ENCODE measurements around the gene LRRC23.
A peak's percentile ranks its signal among the peaks of the same experiment; 100 is the strongest.

LRRC23 gene

DNA sequence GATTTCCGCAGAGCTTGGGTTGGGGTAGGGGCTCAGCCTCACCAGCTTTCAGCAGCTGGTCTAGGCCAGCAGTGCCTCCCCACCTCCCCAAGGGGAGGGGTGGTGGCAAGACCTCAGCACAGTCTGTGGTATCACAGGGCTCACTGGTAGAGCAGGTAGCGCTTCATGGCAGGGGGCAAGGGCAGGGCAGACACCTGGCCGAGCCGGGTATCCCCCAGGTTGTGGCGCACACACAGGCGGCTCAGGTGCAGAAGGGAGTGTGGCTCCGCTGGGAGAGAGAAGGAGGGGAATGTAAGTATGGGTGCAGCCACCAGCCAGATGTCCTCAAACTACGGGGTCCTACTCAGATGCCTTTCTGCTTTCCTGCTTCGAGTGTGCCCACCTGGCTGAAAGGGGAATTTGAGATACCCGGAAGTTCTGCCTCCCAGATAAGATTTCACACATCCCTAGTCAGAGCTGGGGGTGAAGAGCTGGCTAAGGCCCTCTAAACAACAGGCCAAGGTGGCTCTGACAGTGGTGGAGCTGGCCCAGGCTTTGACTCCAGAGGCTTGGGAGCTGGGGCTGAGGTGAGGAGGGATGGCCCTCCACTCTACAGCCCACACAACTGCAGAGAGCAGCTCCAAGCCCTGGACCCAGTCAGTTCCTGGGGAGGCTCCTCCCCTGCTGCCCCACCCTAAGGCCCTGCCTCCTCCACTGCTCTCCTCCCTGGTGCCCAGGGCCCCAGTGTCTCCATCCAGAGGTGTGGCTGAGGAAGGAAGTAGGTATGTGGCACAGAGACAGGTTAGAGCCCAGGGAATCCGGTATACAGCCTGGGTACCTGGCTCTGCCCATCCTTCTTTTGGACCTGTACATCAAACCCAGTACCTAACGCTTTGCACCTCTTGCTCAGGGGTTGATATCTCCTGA, 33.3 kb upstream of the LRRC23 start:
- WGBS (ENCODE audit: extremely low coverage, insufficient coverage, insufficient read length), result no CpG with 5 or more reads among the region's 12 CpGs
- Histone ChIP-seq H3K4me2 (ENCODE audit: low read length) (peak overlapping the region; percentile 92), H3K79me1 (ENCODE audit: low read length) (peaks cover 20% of the 10 kb centered on the region), H4K12ac (ENCODE audit: low read depth, low read length) (peak overlapping the region; percentile 14), H2BK120ac (ENCODE audit: insufficient read depth, low read length, poor library complexity) (no peak overlapping the region), H3K27me3 (ENCODE audit: insufficient read depth, low read length) (no peaks in the 10 kb centered on the region), H2AFZ (ENCODE audit: insufficient read depth, low read length, poor library complexity) (no peak overlapping the region), H3K9me3 (ENCODE audit: insufficient read depth, low read depth, low read length) (peaks cover 3% of the 10 kb centered on the region), H3K4ac (ENCODE audit: low read depth, low read length) (no peak overlapping the region), H3K4me3 (ENCODE audit: low read depth, low read length) (no peak overlapping the region), H2BK12ac (ENCODE audit: low read length) (no peak overlapping the region), H3K23ac (ENCODE audit: low read length) (no peak overlapping the region), H4K8ac (ENCODE audit: low read depth, low read length) (no peak overlapping the region), H3K79me2 (ENCODE audit: control insufficient read depth, insufficient read depth, low read length, poor library complexity) (peaks cover 20% of the 10 kb centered on the region), H3K36me3 (ENCODE audit: control insufficient read depth in 1 of 2, insufficient read depth in 2 of 2, low read length in 2 of 2) (peaks cover 24 to 30% of the 10 kb centered on the region in 2 experiments), H2BK5ac (ENCODE audit: low read depth, low read length, poor library complexity) (no peak overlapping the region), H3K4me1 (ENCODE audit: control insufficient read depth in 1 of 2, insufficient read depth in 2 of 2, low read length in 2 of 2) (peaks cover 17 to 26% of the 10 kb centered on the region in 2 experiments), H4K91ac (ENCODE audit: low read depth, low read length) (no peak overlapping the region), H2AK5ac (ENCODE audit: low read length) (peak overlapping the region; percentile 11), H3K9ac (ENCODE audit: low read length) (no peak overlapping the region), H3K18ac (ENCODE audit: low read length) (no peak overlapping the region), H3K27ac (ENCODE audit: low read depth, low read length) (no peak overlapping the region), H3K14ac (ENCODE audit: low read length) (no peak overlapping the region)
- peak; percentile 33 to 44 for DNase-seq

DNA sequence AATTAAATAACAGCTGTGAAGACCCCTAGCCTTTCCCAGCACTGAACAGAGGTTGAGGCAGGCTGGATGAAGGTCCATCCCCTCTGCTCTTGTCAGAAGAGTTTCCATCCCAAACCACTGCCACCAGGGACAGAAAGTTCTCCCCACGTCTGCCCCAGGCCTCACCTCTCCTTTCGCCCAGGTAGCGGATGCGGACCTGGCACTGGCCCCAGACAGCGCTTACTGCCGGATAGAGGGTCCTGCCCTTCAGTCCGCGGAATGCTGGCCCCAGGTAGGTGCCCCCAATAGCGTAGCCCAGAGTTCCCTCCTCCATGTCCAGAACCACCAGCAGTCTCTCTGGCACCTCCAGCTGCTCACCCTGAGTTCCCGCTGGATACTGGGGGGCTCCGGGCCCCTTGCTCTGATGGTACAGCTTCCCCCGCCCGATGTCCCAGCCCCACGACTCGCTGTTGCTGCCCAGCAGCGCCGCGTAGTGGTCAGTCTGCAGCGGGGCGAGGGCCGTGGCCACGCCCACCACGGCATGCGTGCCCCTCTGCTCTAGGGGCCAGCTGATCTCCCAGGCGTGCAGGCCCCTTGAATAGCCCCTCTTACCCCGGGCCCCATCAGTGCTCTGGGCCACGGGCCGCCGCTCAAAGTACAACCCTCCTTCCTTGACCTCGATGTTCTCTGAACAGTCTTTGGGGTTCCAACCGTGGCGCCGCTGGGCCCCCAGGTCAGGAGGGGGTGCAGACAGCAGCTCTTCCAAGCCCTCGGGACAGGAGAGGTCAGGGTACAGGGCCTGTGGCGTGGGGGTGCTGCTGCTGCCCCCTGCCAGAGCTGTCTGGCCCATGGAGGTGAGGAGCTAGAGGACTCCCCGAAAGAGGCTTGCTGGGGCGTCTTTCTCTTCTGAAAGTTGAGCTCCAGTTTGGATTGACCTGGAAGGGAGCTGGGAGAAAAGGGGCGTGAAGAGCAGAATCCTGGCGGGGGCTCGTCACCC, 32.3 kb upstream of the LRRC23 start:
- H3K27ac ChIP-seq (ENCODE audit: low read depth, low read length), result peak overlapping the region; percentile 67
- H2BK120ac ChIP-seq (ENCODE audit: insufficient read depth, low read length, poor library complexity), result peak overlapping the region; percentile 60
- peaks cover 20% of the 10 kb centered on the region for H3K79me2 ChIP-seq (ENCODE audit: control insufficient read depth, insufficient read depth, low read length, poor library complexity)
- H3K27me3 ChIP-seq (ENCODE audit: insufficient read depth, low read length), result no peaks in the 10 kb centered on the region
- no peak overlapping the region for H2BK12ac ChIP-seq (ENCODE audit: low read length)
- peak overlapping the region; percentile 53 for H4K91ac ChIP-seq (ENCODE audit: low read depth, low read length)
- no CpG with 5 or more reads among the region's 40 CpGs for WGBS (ENCODE audit: extremely low coverage, insufficient coverage, insufficient read length)
- H4K8ac ChIP-seq (ENCODE audit: low read depth, low read length), result peak overlapping the region; percentile 56
- peak overlapping the region; percentile 91 for H2AK5ac ChIP-seq (ENCODE audit: low read length)
- peak overlapping the region; percentile 78 for H3K14ac ChIP-seq (ENCODE audit: low read length)
- H3K4ac ChIP-seq (ENCODE audit: low read depth, low read length), result peak overlapping the region; percentile 72
- peak; percentile 74 to 86 for DNase-seq
- H3K4me2 ChIP-seq (ENCODE audit: low read length), result peak overlapping the region; percentile 92
- H2AFZ ChIP-seq (ENCODE audit: insufficient read depth, low read length, poor library complexity), result peak overlapping the region; percentile 44
- H3K79me1 ChIP-seq (ENCODE audit: low read length), result peaks cover 18% of the 10 kb centered on the region
- peaks cover 3% of the 10 kb centered on the region for H3K9me3 ChIP-seq (ENCODE audit: insufficient read depth, low read depth, low read length)
- peak overlapping the region; percentile 96 for H3K9ac ChIP-seq (ENCODE audit: low read length)
- peaks cover 14 to 23% of the 10 kb centered on the region in 2 experiments for H3K4me1 ChIP-seq (ENCODE audit: control insufficient read depth in 1 of 2, insufficient read depth in 2 of 2, low read length in 2 of 2)
- peak overlapping the region; percentile 45 for H2BK5ac ChIP-seq (ENCODE audit: low read depth, low read length, poor library complexity)
- peak overlapping the region; percentile 91 for H3K4me3 ChIP-seq (ENCODE audit: low read depth, low read length)
- peaks cover 22 to 29% of the 10 kb centered on the region in 2 experiments for H3K36me3 ChIP-seq (ENCODE audit: control insufficient read depth in 1 of 2, insufficient read depth in 2 of 2, low read length in 2 of 2)
- peak overlapping the region; percentile 86 for H4K12ac ChIP-seq (ENCODE audit: low read depth, low read length)
- peak overlapping the region; percentile 64 for H3K18ac ChIP-seq (ENCODE audit: low read length)
- no peak overlapping the region for H3K23ac ChIP-seq (ENCODE audit: low read length)

DNA sequence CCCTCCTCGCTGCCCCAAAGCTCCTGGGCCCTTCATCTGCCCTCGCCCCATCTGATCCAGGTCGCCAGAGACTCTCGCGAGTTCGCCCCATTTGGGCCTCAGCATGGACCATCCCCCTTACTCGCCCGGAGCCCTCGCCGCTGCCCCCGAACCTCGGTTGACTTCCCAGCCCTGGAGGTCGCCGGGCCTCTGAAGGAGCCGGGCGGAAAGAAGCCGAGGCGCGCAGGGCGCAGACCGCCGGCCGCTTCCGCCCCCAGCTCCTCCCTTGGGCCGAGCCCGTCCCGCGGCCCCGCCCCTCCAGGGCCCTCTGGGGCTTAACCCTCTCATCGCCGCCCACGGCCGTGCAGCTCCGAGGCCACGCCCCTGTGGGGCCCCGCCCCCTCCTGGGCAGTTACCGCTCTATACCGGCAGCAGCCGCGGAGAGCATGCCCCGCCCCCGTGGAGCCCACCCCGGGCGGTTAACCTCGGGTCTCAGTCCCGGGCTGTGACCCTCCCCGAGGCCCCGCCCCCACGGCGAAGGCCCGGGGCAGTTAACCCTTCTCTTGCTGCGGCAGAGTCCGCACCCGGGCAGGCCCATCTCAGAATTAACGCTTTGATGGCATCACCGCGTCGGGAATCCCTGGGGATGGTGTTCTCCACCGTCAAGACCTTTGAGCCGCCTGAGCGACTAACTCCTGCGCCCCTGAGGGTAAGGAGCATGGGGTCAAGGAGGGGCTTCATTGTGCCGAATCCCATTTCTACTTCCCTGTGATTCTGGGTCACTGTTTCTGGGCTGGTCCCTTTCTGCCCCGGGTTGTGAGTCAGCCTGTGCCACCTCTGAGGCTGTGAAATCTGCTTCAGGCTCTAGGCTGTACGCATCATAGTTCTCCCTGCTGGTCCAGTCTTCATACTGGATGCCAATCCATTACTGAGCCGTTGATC, 31.3 kb upstream of the LRRC23 start, which contains the start of gene SPSB2:
Gene SPSB2, minus strand, starts transcription at position 210 of the 921 bp plus-strand sequence. CDS start 402 bp downstream, outside the sequence.
- Histone ChIP-seq H3K9ac (ENCODE audit: low read length) (peak within 1 kb of the TSS; percentile 96), H3K4ac (ENCODE audit: low read depth, low read length) (peak within 1 kb of the TSS; percentile 72), H4K12ac (ENCODE audit: low read depth, low read length) (peak within 1 kb of the TSS; percentile 86), H3K79me1 (ENCODE audit: low read length) (peaks cover 11% of the 10 kb centered on the region), H2BK5ac (ENCODE audit: low read depth, low read length, poor library complexity) (peak within 1 kb of the TSS; percentile 45), H3K9me3 (ENCODE audit: insufficient read depth, low read depth, low read length) (peaks cover 3% of the 10 kb centered on the region), H3K23ac (ENCODE audit: low read length) (no peak within 1 kb of the TSS), H2AFZ (ENCODE audit: insufficient read depth, low read length, poor library complexity) (peak within 1 kb of the TSS; percentile 44), H3K36me3 (ENCODE audit: control insufficient read depth in 1 of 2, insufficient read depth in 2 of 2, low read length in 2 of 2) (peaks cover 22 to 29% of the 10 kb centered on the region in 2 experiments), H3K14ac (ENCODE audit: low read length) (peak within 1 kb of the TSS; percentile 78), H3K79me2 (ENCODE audit: control insufficient read depth, insufficient read depth, low read length, poor library complexity) (peaks cover 10% of the 10 kb centered on the region), H2AK5ac (ENCODE audit: low read length) (peak within 1 kb of the TSS; percentile 91), H3K4me3 (ENCODE audit: low read depth, low read length) (peak within 1 kb of the TSS; percentile 91), H4K8ac (ENCODE audit: low read depth, low read length) (peak within 1 kb of the TSS; percentile 56), H3K4me1 (ENCODE audit: control insufficient read depth in 1 of 2, insufficient read depth in 2 of 2, low read length in 2 of 2) (peaks cover 13 to 21% of the 10 kb centered on the region in 2 experiments), H2BK120ac (ENCODE audit: insufficient read depth, low read length, poor library complexity) (peak within 1 kb of the TSS; percentile 72), H2BK12ac (ENCODE audit: low read length) (peak within 1 kb of the TSS; percentile 51), H3K4me2 (ENCODE audit: low read length) (peak within 1 kb of the TSS; percentile 92), H4K91ac (ENCODE audit: low read depth, low read length) (peak within 1 kb of the TSS; percentile 77), H3K27ac (ENCODE audit: low read depth, low read length) (peak within 1 kb of the TSS; percentile 67), H3K18ac (ENCODE audit: low read length) (peak within 1 kb of the TSS; percentile 64), H3K27me3 (ENCODE audit: insufficient read depth, low read length) (no peaks in the 10 kb centered on the region)
- DNase-seq, result peak; percentile 98 to 99
- WGBS (ENCODE audit: extremely low coverage, insufficient coverage, insufficient read length), result no CpG with 5 or more reads among the region's 66 CpGs

Data from trophoblast cell (in vitro differentiated cells and primary cell).